Esophagus squamous epithelium (tissue), 4 donors: Measurements from ENCODE around the gene LAMA3.

Experiments
- CTCF ChIP-seq, 6 experiments: fragments of 450-650 bp in 4 of 6; fragments of 200-600 bp in 2 of 6; sonication (generic) in 2 of 6; IDR thresholded peaks; one replicate each; pipeline ENCODE4 v1.5.1; 2016 to 2019; ENCODE audit warnings: antibody characterized with exemption in 6 of 6, mild to moderate bottlenecking in 4 of 6, moderate library complexity in 4 of 6
- POLR2A ChIP-seq, 4 donors: fragments of 450-650 bp; IDR thresholded peaks; one replicate each; pipeline ENCODE4 v1.6.1; 2017; ENCODE audit warnings: antibody characterized with exemption in 4 of 4, mild to moderate bottlenecking in 4 of 4, moderate library complexity in 3 of 4

GRCh38 chr18:23934252-23934651 is 245.0 kb downstream of the LAMA3 start:
- TF ChIP-seq CTCF (IDR thresholded peaks at IDR 0.05) (no peak), POLR2A (IDR thresholded peaks at IDR 0.05) (no peak)
